ENCODE measurements around the gene KMT2D. TPM values are rescaled to one million over a fixed set of nuclear protein-coding genes. Genes with fewer than 3 reads are reported as not detected.
A peak's percentile ranks its signal among the peaks of the same experiment; 100 is the strongest.

The KMT2D gene
- polyA plus RNA-seq, 1 experiment, result 9.7 TPM

DNA sequence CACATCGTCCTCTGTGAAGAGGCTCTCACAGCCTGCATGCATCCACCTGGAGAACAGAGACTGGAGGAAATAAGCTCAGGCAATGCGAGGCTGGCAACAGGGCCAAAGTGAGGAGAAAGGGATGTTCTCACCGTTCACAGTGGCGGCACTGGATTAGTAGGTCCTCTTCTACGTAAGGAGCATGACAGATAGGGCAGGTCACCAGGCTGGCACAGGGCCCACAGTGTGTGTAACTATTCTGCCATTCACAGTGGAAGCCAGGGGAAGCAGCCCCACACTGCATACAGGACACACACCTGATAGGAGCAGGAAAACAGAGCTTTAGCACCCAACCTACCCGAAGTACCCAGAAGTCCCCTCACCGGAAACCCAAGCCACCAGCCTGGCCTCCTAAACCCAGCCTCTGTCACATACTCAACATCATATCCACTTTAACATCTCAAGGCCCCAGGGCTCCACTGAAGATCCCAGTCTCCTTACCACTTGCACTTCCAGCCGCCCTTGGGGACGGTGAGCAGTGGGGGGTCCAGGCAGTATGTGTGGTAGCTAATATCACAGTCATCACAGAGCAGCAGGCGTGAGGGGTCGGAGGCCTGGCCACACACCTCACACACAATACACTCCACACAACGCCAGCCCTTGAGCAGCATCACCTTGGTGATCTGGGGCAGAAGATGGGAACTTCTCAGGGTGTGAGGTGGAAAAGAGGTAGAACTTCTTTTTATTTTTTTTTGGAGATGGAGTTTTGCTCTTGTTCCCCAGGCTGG, 14.3 kb downstream of the KMT2D start:
- DNase-seq (ENCODE audit: low read depth), result no peak
- POLR2A ChIA-PET, result no interaction called here

DNA sequence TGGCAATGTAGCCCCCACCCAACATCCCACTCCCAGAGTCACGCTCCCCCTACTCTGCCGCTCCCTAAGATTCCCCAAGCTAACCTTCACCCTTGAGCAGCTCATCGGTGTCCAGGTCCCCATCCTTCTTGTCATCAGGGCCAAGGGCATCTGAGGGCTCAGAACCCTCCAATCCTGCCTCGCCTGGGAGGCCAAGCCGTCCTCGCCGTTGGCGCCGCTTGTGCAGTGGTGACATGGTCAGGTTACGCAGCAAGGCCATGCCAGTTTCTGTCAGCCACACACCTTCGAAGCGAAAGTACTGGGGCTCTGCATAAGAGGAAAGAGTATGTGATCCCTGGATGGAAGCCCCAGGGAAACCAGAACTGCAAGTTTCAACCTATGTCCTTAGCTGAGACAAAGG, 15.9 kb downstream of the KMT2D start:
- Histone ChIP-seq H3K4me3 (ENCODE audit: low read depth, low read length) (no peak overlapping the region), H3K36me3 (ENCODE audit: control insufficient read depth, insufficient read depth, low read length) (peaks cover 70% of the 10 kb centered on the region), H3K27me3 (ENCODE audit: control insufficient read depth, insufficient read depth, low read length) (no peaks in the 10 kb centered on the region)
- ChIA-PET CTCF (interaction anchor here (1.0 to 3.9 kb wide), 6 partner anchors 9 to 19 kb away, joined by 4 to 33 read pairs (median 6); no protein-coding TSS in a partner anchor), POLR2A (no interaction called here)
- TF ChIP-seq, protein P1, sequence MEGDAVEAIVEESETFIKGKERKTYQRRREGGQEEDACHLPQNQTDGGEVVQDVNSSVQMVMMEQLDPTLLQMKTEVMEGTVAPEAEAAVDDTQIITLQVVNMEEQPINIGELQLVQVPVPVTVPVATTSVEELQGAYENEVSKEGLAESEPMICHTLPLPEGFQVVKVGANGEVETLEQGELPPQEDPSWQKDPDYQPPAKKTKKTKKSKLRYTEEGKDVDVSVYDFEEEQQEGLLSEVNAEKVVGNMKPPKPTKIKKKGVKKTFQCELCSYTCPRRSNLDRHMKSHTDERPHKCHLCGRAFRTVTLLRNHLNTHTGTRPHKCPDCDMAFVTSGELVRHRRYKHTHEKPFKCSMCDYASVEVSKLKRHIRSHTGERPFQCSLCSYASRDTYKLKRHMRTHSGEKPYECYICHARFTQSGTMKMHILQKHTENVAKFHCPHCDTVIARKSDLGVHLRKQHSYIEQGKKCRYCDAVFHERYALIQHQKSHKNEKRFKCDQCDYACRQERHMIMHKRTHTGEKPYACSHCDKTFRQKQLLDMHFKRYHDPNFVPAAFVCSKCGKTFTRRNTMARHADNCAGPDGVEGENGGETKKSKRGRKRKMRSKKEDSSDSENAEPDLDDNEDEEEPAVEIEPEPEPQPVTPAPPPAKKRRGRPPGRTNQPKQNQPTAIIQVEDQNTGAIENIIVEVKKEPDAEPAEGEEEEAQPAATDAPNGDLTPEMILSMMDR (IDR thresholded peaks at IDR 0.05; ENCODE audit: insufficient read depth, low read depth, low read length), result no peak
- no peak for DNase-seq (ENCODE audit: low read depth)

More for the DNA sequence above, 14.3 kb downstream of the KMT2D start:
- Histone ChIP-seq H3K4me3 (ENCODE audit: low read depth, low read length) (no peak overlapping the region), H3K36me3 (ENCODE audit: control insufficient read depth, insufficient read depth, low read length) (peaks cover 71% of the 10 kb centered on the region), H3K27me3 (ENCODE audit: control insufficient read depth, insufficient read depth, low read length) (no peaks in the 10 kb centered on the region)
- TF ChIP-seq, protein P1 (IDR thresholded peaks at IDR 0.05; ENCODE audit: insufficient read depth, low read depth, low read length), result no peak
- CTCF ChIA-PET, result interaction anchor here (1.0 to 3.9 kb wide), 3 partner anchors 12 to 58 kb away, joined by 3 to 33 read pairs (median 3); no protein-coding TSS in a partner anchor

DNA sequence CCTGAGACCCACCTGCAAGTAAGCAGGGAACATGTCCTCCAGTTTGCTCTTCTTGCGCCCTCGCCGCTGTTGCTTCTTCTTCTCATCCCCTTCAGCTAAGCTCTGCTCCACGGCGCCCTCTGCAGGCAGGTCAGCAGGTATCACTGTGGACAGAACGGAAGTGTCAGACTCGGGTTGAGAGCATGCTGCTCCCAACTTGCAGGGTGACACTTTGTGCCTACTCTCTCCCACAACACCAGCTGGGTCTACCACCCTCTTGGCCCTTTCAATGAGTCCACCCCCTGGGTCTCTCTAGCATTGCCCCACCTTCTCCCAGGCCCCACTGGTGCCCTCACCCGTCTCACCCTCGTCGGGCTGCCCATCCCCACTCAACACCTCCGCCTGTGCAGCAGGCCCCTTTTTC, 16.7 kb downstream of the KMT2D start:
- DNase-seq (ENCODE audit: low read depth), result no peak
- Histone ChIP-seq H3K27me3 (ENCODE audit: control insufficient read depth, insufficient read depth, low read length) (no peaks in the 10 kb centered on the region), H3K4me3 (ENCODE audit: low read depth, low read length) (no peak overlapping the region), H3K36me3 (ENCODE audit: control insufficient read depth, insufficient read depth, low read length) (peaks cover 70% of the 10 kb centered on the region)
- TF ChIP-seq, protein P1 (IDR thresholded peaks at IDR 0.05; ENCODE audit: insufficient read depth, low read depth, low read length), result peak; percentile 81
- ChIA-PET POLR2A (no interaction called here), CTCF (interaction anchor here (0.9 to 3.9 kb wide), 9 partner anchors 9 to 50 kb away, joined by 3 to 33 read pairs (median 4); no protein-coding TSS in a partner anchor)

DNA sequence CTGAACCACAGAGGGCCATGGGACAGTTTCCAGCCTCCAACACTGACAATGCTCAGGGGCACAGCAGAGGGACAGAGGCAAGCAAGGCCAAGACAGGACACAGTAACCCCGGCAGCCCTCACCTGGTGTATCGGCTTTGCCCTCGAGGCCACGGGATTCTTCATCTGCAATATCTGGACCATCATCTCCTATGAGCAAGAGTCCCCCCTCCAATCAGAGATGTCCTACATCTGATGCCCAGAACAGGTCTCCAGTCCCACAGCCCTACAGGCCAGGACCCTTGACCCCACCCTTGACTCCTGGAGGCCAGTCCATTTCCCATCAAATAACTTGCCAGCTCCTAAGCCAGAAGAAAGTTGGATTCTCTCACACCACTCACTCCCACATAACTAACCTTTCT, 17.4 kb downstream of the KMT2D start:
- DNase-seq (ENCODE audit: low read depth), result no peak
- H3K27me3 ChIP-seq (ENCODE audit: control insufficient read depth, insufficient read depth, low read length), result no peaks in the 10 kb centered on the region
- ChIA-PET POLR2A (no interaction called here), CTCF (interaction anchor here (0.9 to 3.9 kb wide), 7 partner anchors 9 to 50 kb away, joined by 3 to 33 read pairs (median 4); no protein-coding TSS in a partner anchor)
- H3K36me3 ChIP-seq (ENCODE audit: control insufficient read depth, insufficient read depth, low read length), result peaks cover 70% of the 10 kb centered on the region
- TF ChIP-seq, protein P1 (IDR thresholded peaks at IDR 0.05; ENCODE audit: insufficient read depth, low read depth, low read length), result no peak
- no peak overlapping the region for H3K4me3 ChIP-seq (ENCODE audit: low read depth, low read length)

DNA sequence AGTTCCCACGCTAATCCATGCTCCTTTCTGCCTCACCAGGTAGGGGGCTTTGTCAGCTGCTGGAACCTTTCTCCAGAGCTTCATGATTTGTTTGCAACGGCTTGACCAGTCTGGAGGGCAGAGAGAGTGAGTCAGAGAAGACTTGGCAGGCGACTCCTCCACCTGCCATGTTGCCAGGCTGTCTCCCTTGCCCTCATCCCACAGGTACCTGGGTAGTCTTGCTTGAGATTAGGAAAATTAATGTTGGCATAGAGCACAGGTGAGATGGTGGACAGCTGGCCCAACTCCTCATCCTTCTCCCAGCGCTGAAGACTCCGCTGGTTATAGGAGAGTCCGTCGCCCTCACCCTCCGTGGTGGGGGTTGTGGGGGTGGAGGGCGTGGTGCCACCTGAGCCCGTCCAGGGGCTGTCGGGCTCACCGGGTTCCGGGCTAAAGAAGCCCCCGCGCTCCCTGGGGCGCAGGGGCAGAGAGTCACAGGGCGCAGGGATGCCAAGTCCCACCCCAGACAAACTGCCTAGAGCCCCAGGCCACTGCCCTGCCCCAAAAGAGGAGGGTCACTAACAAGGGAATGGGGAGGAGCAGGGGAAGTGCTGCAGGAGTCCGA, 18.6 kb downstream of the KMT2D start:
- TF ChIP-seq, protein P1 (IDR thresholded peaks at IDR 0.05; ENCODE audit: insufficient read depth, low read depth, low read length), result no peak
- POLR2A ChIA-PET, result no interaction called here
- H3K36me3 ChIP-seq (ENCODE audit: control insufficient read depth, insufficient read depth, low read length), result peaks cover 80% of the 10 kb centered on the region
- CTCF ChIA-PET, result interaction anchor here (2.9 kb wide), 1 partner anchor 16 kb away, joined by 12 read pairs; no protein-coding TSS in a partner anchor
- no peaks in the 10 kb centered on the region for H3K27me3 ChIP-seq (ENCODE audit: control insufficient read depth, insufficient read depth, low read length)
- no peak for DNase-seq (ENCODE audit: low read depth)
- no peak overlapping the region for H3K4me3 ChIP-seq (ENCODE audit: low read depth, low read length)
